ENCODE data around the gene MVD.

Gene MVD

GRCh38 chr16:88617268-88618031 lies 45.4 kb downstream of the MVD start:
- DNase-seq (ENCODE audit: low spot score), result no peak
- no peak for TF ChIP-seq CTCF (IDR thresholded peaks at IDR 0.05; ENCODE audit: extremely low read depth, missing control alignments)

- no peak for TF ChIP-seq CTCF (IDR thresholded peaks at IDR 0.05; ENCODE audit: extremely low read depth, missing control alignments)
- DNase-seq (ENCODE audit: low spot score), result no peak
Observed at GRCh38 chr16:88616736-88617135, 46.2 kb downstream of the MVD start.

GRCh38 chr16:88616320-88616719 lies 46.6 kb downstream of the MVD start:
- DNase-seq (ENCODE audit: low spot score), result no peak

GRCh38 chr16:88614818-88615580 lies 47.9 kb downstream of the MVD start:
- no peak for TF ChIP-seq CTCF (IDR thresholded peaks at IDR 0.05; ENCODE audit: extremely low read depth, missing control alignments)

More at GRCh38 chr16:88616320-88616719, 46.6 kb downstream of the MVD start:
- TF ChIP-seq CTCF (IDR thresholded peaks at IDR 0.05; ENCODE audit: extremely low read depth, missing control alignments), result no peak

GRCh38 chr16:88613911-88614817 lies 48.7 kb downstream of the MVD start:
- no peak for DNase-seq (ENCODE audit: low spot score)
- TF ChIP-seq CTCF (IDR thresholded peaks at IDR 0.05; ENCODE audit: extremely low read depth, missing control alignments), result no peak

More at GRCh38 chr16:88614818-88615580, 47.9 kb downstream of the MVD start:
- DNase-seq (ENCODE audit: low spot score), result no peak

- DNase-seq (ENCODE audit: low spot score), result no peak
- no peak for TF ChIP-seq CTCF (IDR thresholded peaks at IDR 0.05; ENCODE audit: extremely low read depth, missing control alignments)
Observed at GRCh38 chr16:88613293-88613692, 49.6 kb downstream of the MVD start.
